ENCODE measurements around the gene WNT3.

WNT3 gene

GRCh38 chr17:46836500-46836899, 18.0 kb upstream of the WNT3 start:
- DNase-seq (ENCODE audit: low read depth): no peak

GRCh38 chr17:46834846-46835245, 16.4 kb upstream of the WNT3 start:
- DNase-seq (ENCODE audit: low read depth): no peak

- no peak for DNase-seq (ENCODE audit: low read depth)
Observed at GRCh38 chr17:46833840-46834208, 15.3 kb upstream of the WNT3 start.

GRCh38 chr17:46832945-46833839, 14.7 kb upstream of the WNT3 start:
- DNase-seq (ENCODE audit: low read depth): peak; percentile 28

- DNase-seq (ENCODE audit: low read depth): no peak
Observed at GRCh38 chr17:46832331-46832821, 13.9 kb upstream of the WNT3 start.

GRCh38 chr17:46831573-46832330, 13.3 kb upstream of the WNT3 start:
- DNase-seq (ENCODE audit: low read depth): no peak

- DNase-seq (ENCODE audit: low read depth): no peak
Observed at GRCh38 chr17:46827274-46827673, 8.8 kb upstream of the WNT3 start.

GRCh38 chr17:46826116-46826515, 7.6 kb upstream of the WNT3 start:
- no peak for DNase-seq (ENCODE audit: low read depth)

GRCh38 chr17:46823657-46824056, 5.2 kb upstream of the WNT3 start:
- no peak for DNase-seq (ENCODE audit: low read depth)

- no peak for DNase-seq (ENCODE audit: low read depth)
Observed at GRCh38 chr17:46822388-46822921, 4.0 kb upstream of the WNT3 start.

GRCh38 chr17:46821482-46822387, 3.2 kb upstream of the WNT3 start:
- no peak for DNase-seq (ENCODE audit: low read depth)

- no peak for DNase-seq (ENCODE audit: low read depth)
Observed at GRCh38 chr17:46820592-46821450, 2.3 kb upstream of the WNT3 start.

GRCh38 chr17:46819906-46820351, 1.4 kb upstream of the WNT3 start:
- no peak for DNase-seq (ENCODE audit: low read depth)

- no peak for DNase-seq (ENCODE audit: low read depth)
Observed at GRCh38 chr17:46818929-46819859, 702 bp upstream of the WNT3 start.

GRCh38 chr17:46817901-46818209, 637 bp downstream of the WNT3 start:
- DNase-seq (ENCODE audit: low read depth): no peak

- DNase-seq (ENCODE audit: low read depth): no peak
Observed at GRCh38 chr17:46817151-46817900, 1.2 kb downstream of the WNT3 start.

- DNase-seq (ENCODE audit: low read depth): no peak
Observed at GRCh38 chr17:46815474-46816353, 2.8 kb downstream of the WNT3 start.

- DNase-seq (ENCODE audit: low read depth): no peak
Observed at GRCh38 chr17:46814446-46814845, 4.0 kb downstream of the WNT3 start.

Measured in non-pigmented ciliary epithelial cell (primary cell).